NT2/D1 (cell line): ENCODE results near the gene PHLDA1.

Source experiments
- YY1 ChIP-seq: IDR thresholded peaks from 2 replicates; pipeline ENCODE4 v1.6.1; 2011; ENCODE audit not compliant: insufficient read length, insufficient read depth
- ZNF274 ChIP-seq: IDR thresholded peaks from 2 replicates; pipeline ENCODE4 v1.6.1; 2011; ENCODE audit warnings: mild to moderate bottlenecking, low read depth, low read length

DNA sequence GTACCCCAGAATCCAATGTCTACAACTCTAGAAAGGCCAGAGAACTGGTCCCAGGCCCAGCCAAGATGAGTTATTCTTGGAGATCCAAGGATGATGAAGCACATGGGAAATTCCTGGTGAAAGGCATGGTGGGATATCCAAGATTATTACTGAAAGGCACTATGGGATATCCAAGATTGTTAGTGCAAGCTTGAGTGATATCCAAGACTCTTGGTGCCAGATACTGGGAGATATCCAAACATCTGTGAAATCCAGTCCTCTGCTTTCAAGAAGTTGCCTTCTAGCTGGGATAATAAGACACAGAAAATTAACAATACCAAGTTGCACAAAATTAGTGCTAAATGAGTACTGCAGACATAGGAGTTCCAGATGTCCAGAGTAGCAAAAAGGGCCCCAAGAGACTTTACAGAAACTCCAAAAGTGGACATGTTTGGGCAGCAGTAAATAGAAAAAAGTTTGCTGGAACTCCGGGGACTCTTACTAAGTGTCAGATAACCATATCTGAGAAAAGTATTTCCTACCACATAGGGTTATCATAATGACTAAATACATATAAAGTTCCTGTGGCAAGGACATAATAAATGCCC, 34.6 kb downstream of the PHLDA1 start:
- no peak for TF ChIP-seq YY1
- no peak for TF ChIP-seq ZNF274
